SW480 (cell line): ENCODE data around the gene FLG.
"Not testable (repeated sequence)": the region's sequence is repeated elsewhere in the genome, so short reads cannot be mapped to it uniquely, and the experiment has no call there.

Experiments
- DNase-seq: peaks from one replicate; pipeline ENCODE4 v3.0.0-alpha.2; 2016; ENCODE audit warnings: low spot score

The FLG gene

DNA sequence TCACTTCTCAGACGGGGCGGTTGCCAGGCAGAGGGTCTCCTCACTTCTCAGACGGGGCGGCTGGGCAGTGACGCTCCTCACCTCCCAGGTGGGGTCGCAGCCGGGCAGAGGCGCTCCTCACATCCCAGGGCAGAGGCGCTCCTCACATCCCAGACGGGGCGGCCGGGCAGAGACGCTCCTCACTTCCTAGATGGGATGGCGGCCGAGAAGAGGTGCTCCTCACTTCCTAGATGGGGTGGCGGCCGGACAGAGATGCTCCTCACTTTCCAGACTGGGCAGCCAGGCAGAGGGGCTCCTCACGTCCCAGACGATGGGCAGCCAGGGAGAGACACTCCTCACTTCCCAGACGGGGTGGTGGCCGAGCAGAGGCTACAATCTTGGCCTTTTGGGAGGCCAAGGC lies 68.6 kb downstream of the FLG start:
- DNase-seq, result not testable (repeated sequence)
